HG02571 (cell line): ENCODE results near the gene PTPN14.

Experiments
- ATAC-seq: cut with Tn5 transposase; IDR thresholded peaks from one replicate; pipeline ENCODE4 v1.9.1; 2021; ENCODE audit warnings: mild to moderate bottlenecking, moderate library complexity; ENCODE audit not compliant: unreplicated experiment

The PTPN14 gene

GRCh38 chr1:214438075-214438474 lies 113.3 kb downstream of the PTPN14 start:
- no peak for ATAC-seq

GRCh38 chr1:214435867-214436266 lies 115.5 kb downstream of the PTPN14 start:
- no peak for ATAC-seq

GRCh38 chr1:214432245-214432644 lies 119.2 kb downstream of the PTPN14 start:
- ATAC-seq, result no peak

GRCh38 chr1:214429951-214430770 lies 121.2 kb downstream of the PTPN14 start:
- ATAC-seq, result no peak

GRCh38 chr1:214427871-214428277 lies 123.5 kb downstream of the PTPN14 start:
- peak; percentile 97 for ATAC-seq

- ATAC-seq, result no peak
Measured at GRCh38 chr1:214426426-214426812, 125.0 kb downstream of the PTPN14 start.

- ATAC-seq, result no peak
Measured at GRCh38 chr1:214425716-214426425, 125.5 kb downstream of the PTPN14 start.

- no peak for ATAC-seq
Measured at GRCh38 chr1:214425101-214425500, 126.3 kb downstream of the PTPN14 start.

GRCh38 chr1:214423045-214423444 lies 128.4 kb downstream of the PTPN14 start:
- no peak for ATAC-seq

- no peak for ATAC-seq
Measured at GRCh38 chr1:214422137-214422671, 129.2 kb downstream of the PTPN14 start.

- ATAC-seq, result no peak
Measured at GRCh38 chr1:214420833-214421232, 130.6 kb downstream of the PTPN14 start.

- ATAC-seq, result no peak
Measured at GRCh38 chr1:214420341-214420740, 131.1 kb downstream of the PTPN14 start.

GRCh38 chr1:214419650-214420049 lies 131.8 kb downstream of the PTPN14 start:
- no peak for ATAC-seq

GRCh38 chr1:214418391-214418790 lies 133.0 kb downstream of the PTPN14 start:
- ATAC-seq, result no peak

- ATAC-seq, result no peak
Measured at GRCh38 chr1:214417545-214418210, 133.7 kb downstream of the PTPN14 start.

- ATAC-seq, result no peak
Measured at GRCh38 chr1:214416858-214417257, 134.5 kb downstream of the PTPN14 start.

GRCh38 chr1:214416417-214416816 lies 135.0 kb downstream of the PTPN14 start:
- ATAC-seq, result no peak

- no peak for ATAC-seq
Measured at GRCh38 chr1:214415131-214415530, 136.3 kb downstream of the PTPN14 start.

- ATAC-seq, result no peak
Measured at GRCh38 chr1:214414691-214415090, 136.7 kb downstream of the PTPN14 start.

GRCh38 chr1:214413315-214413714 lies 138.1 kb downstream of the PTPN14 start:
- no peak for ATAC-seq

GRCh38 chr1:214404571-214405213 lies 146.7 kb downstream of the PTPN14 start:
- ATAC-seq, result no peak
